Stomach smooth muscle (tissue), 2 donors: ENCODE data around the gene LRRFIP2.
A peak's percentile ranks its signal among the peaks of the same experiment; 100 is the strongest.
"Not testable (repeated sequence)": the region's sequence is repeated elsewhere in the genome, so short reads cannot be mapped to it uniquely, and the experiment has no call there.

Experiments used
- H3K27ac ChIP-seq: one replicate; pipeline ENCODE4 v1.7.0; 2013; ENCODE audit warnings: mild to moderate bottlenecking, low read length, inconsistent platforms
- H3K27me3 ChIP-seq, 2 donors: one replicate each; pipeline ENCODE4 v1.7.0; 2013; ENCODE audit warnings: low read length in 2 of 2; ENCODE audit not compliant: insufficient read depth in 2 of 2, control insufficient read depth in 1 of 2
- H3K36me3 ChIP-seq, 2 donors: one replicate each; pipeline ENCODE4 v1.7.0; 2013; ENCODE audit warnings: low read length in 2 of 2; ENCODE audit not compliant: control insufficient read depth in 2 of 2, insufficient read depth in 2 of 2
- H3K4me1 ChIP-seq: one replicate; pipeline ENCODE4 v1.7.0; 2013; ENCODE audit warnings: low read length; ENCODE audit not compliant: control insufficient read depth, insufficient read depth
- H3K4me3 ChIP-seq, 2 donors: one replicate each; pipeline ENCODE4 v1.7.0; 2013; ENCODE audit warnings: low read length in 2 of 2
- H3K9ac ChIP-seq, 2 donors: one replicate each; pipeline ENCODE4 v1.7.0; 2013; ENCODE audit warnings: low read length in 2 of 2, mild to moderate bottlenecking in 1 of 2
- H3K9me3 ChIP-seq, 2 donors: one replicate each; pipeline ENCODE4 v1.7.0; 2013; ENCODE audit warnings: low read length in 2 of 2; ENCODE audit not compliant: control insufficient read depth in 2 of 2
- donor health status: healthy.
- donor health status: Pancreatic carcinoma.

Gene LRRFIP2

GRCh38 chr3:37208576-37208975, 34.2 kb upstream of the LRRFIP2 start:
- H3K9ac ChIP-seq, H3K27me3 ChIP-seq, H3K27ac ChIP-seq, H3K36me3 ChIP-seq, H3K4me3 ChIP-seq, H3K9me3 ChIP-seq, H3K4me1 ChIP-seq: not testable (repeated sequence)

- H3K4me3 ChIP-seq, H3K27ac ChIP-seq, H3K27me3 ChIP-seq, H3K4me1 ChIP-seq, H3K9me3 ChIP-seq, H3K36me3 ChIP-seq, H3K9ac ChIP-seq: not testable (repeated sequence)
Measured at GRCh38 chr3:37208008-37208407, 33.6 kb upstream of the LRRFIP2 start.

GRCh38 chr3:37206041-37206440, 31.7 kb upstream of the LRRFIP2 start:
- H3K9me3 ChIP-seq, H3K27me3 ChIP-seq, H3K4me3 ChIP-seq, H3K9ac ChIP-seq, H3K36me3 ChIP-seq, H3K27ac ChIP-seq, H3K4me1 ChIP-seq: not testable (repeated sequence)

- Histone ChIP-seq H3K27me3 (no peaks in the 10 kb centered on the region), H3K27ac (no peak overlapping the region), H3K4me1 (peaks cover 10% of the 10 kb centered on the region), H3K4me3 (no peak overlapping the region), H3K36me3 (no peaks in the 10 kb centered on the region), H3K9ac (no peak overlapping the region), H3K9me3 (no peaks in the 10 kb centered on the region)
Measured at GRCh38 chr3:37204314-37204713, 29.9 kb upstream of the LRRFIP2 start.

GRCh38 chr3:37202035-37202434, 27.7 kb upstream of the LRRFIP2 start:
- Histone ChIP-seq H3K9me3 (no peaks in the 10 kb centered on the region), H3K9ac (no peak overlapping the region), H3K36me3 (no peaks in the 10 kb centered on the region), H3K4me1 (peaks cover 10% of the 10 kb centered on the region), H3K4me3 (peak overlapping the region in 1 of 2 donors; percentile 8), H3K27ac (no peak overlapping the region), H3K27me3 (no peaks in the 10 kb centered on the region)

- Histone ChIP-seq H3K4me3 (no peak overlapping the region), H3K4me1 (peaks cover 8% of the 10 kb centered on the region), H3K9ac (no peak overlapping the region)
Measured at GRCh38 chr3:37200141-37200540, 25.8 kb upstream of the LRRFIP2 start.

GRCh38 chr3:37198996-37199395, 24.6 kb upstream of the LRRFIP2 start:
- Histone ChIP-seq H3K36me3 (no peaks in the 10 kb centered on the region), H3K9me3 (no peaks in the 10 kb centered on the region), H3K27me3 (no peaks in the 10 kb centered on the region), H3K9ac (no peak overlapping the region), H3K27ac (no peak overlapping the region), H3K4me1 (peaks cover 8% of the 10 kb centered on the region), H3K4me3 (no peak overlapping the region)

More at GRCh38 chr3:37200141-37200540, 25.8 kb upstream of the LRRFIP2 start:
- Histone ChIP-seq H3K27ac (no peak overlapping the region), H3K36me3 (no peaks in the 10 kb centered on the region), H3K27me3 (no peaks in the 10 kb centered on the region), H3K9me3 (no peaks in the 10 kb centered on the region)

GRCh38 chr3:37198547-37198946, 24.2 kb upstream of the LRRFIP2 start:
- Histone ChIP-seq H3K9me3 (no peaks in the 10 kb centered on the region), H3K4me1 (peaks cover 8% of the 10 kb centered on the region), H3K36me3 (no peaks in the 10 kb centered on the region)

GRCh38 chr3:37197810-37198371, 23.5 kb upstream of the LRRFIP2 start:
- Histone ChIP-seq H3K4me3 (no peak overlapping the region), H3K4me1 (peaks cover 8% of the 10 kb centered on the region), H3K36me3 (no peaks in the 10 kb centered on the region), H3K27ac (no peak overlapping the region), H3K27me3 (no peaks in the 10 kb centered on the region), H3K9ac (no peak overlapping the region), H3K9me3 (no peaks in the 10 kb centered on the region)

More at GRCh38 chr3:37198547-37198946, 24.2 kb upstream of the LRRFIP2 start:
- H3K4me3 ChIP-seq: no peak overlapping the region
- no peaks in the 10 kb centered on the region for H3K27me3 ChIP-seq
- no peak overlapping the region for H3K27ac ChIP-seq
- H3K9ac ChIP-seq: no peak overlapping the region

GRCh38 chr3:37194533-37194932, 20.2 kb upstream of the LRRFIP2 start:
- H3K27me3 ChIP-seq: no peaks in the 10 kb centered on the region
- no peak overlapping the region for H3K4me3 ChIP-seq
- H3K27ac ChIP-seq: no peak overlapping the region
- no peaks in the 10 kb centered on the region for H3K36me3 ChIP-seq
- H3K4me1 ChIP-seq: no peaks in the 10 kb centered on the region
- no peaks in the 10 kb centered on the region for H3K9me3 ChIP-seq
- no peak overlapping the region for H3K9ac ChIP-seq

- Histone ChIP-seq H3K9me3 (no peaks in the 10 kb centered on the region), H3K27ac (no peak overlapping the region), H3K36me3 (no peaks in the 10 kb centered on the region), H3K9ac (no peak overlapping the region), H3K4me3 (no peak overlapping the region), H3K27me3 (no peaks in the 10 kb centered on the region), H3K4me1 (no peaks in the 10 kb centered on the region)
Measured at GRCh38 chr3:37190667-37191066, 16.3 kb upstream of the LRRFIP2 start.
